ENCODE measurements around the gene CPT2. TPM values are rescaled to one million over a fixed set of nuclear protein-coding genes. Genes with fewer than 3 reads are reported as not detected.

Gene CPT2
- total and polyA plus RNA-seq, 2 of the 13 experiments (the other 11 are each of a cell fraction or from before 2014, with no cell fraction given): 12.6 to 14.6 TPM

DNA sequence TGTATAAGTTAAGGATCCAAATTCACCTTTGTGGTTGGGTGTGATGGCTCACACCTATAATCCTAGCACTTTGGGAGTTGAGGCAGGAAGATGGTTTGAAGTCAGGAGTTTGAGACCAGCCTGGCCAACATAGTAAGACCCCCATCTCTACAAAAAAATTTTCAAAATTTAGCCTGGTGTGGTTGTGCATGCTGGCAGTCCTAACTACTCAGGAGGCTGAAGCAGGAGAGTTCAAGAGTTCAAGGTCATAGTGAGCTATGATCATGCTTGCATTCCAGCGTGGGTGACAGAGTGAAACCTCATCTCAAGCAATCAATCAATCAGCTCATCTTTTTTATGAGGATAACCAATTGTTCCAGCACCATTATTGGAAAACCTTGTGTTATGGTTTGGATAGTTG, 37.7 kb upstream of the CPT2 start (continued):
- TF ChIP-seq, protein P1, sequence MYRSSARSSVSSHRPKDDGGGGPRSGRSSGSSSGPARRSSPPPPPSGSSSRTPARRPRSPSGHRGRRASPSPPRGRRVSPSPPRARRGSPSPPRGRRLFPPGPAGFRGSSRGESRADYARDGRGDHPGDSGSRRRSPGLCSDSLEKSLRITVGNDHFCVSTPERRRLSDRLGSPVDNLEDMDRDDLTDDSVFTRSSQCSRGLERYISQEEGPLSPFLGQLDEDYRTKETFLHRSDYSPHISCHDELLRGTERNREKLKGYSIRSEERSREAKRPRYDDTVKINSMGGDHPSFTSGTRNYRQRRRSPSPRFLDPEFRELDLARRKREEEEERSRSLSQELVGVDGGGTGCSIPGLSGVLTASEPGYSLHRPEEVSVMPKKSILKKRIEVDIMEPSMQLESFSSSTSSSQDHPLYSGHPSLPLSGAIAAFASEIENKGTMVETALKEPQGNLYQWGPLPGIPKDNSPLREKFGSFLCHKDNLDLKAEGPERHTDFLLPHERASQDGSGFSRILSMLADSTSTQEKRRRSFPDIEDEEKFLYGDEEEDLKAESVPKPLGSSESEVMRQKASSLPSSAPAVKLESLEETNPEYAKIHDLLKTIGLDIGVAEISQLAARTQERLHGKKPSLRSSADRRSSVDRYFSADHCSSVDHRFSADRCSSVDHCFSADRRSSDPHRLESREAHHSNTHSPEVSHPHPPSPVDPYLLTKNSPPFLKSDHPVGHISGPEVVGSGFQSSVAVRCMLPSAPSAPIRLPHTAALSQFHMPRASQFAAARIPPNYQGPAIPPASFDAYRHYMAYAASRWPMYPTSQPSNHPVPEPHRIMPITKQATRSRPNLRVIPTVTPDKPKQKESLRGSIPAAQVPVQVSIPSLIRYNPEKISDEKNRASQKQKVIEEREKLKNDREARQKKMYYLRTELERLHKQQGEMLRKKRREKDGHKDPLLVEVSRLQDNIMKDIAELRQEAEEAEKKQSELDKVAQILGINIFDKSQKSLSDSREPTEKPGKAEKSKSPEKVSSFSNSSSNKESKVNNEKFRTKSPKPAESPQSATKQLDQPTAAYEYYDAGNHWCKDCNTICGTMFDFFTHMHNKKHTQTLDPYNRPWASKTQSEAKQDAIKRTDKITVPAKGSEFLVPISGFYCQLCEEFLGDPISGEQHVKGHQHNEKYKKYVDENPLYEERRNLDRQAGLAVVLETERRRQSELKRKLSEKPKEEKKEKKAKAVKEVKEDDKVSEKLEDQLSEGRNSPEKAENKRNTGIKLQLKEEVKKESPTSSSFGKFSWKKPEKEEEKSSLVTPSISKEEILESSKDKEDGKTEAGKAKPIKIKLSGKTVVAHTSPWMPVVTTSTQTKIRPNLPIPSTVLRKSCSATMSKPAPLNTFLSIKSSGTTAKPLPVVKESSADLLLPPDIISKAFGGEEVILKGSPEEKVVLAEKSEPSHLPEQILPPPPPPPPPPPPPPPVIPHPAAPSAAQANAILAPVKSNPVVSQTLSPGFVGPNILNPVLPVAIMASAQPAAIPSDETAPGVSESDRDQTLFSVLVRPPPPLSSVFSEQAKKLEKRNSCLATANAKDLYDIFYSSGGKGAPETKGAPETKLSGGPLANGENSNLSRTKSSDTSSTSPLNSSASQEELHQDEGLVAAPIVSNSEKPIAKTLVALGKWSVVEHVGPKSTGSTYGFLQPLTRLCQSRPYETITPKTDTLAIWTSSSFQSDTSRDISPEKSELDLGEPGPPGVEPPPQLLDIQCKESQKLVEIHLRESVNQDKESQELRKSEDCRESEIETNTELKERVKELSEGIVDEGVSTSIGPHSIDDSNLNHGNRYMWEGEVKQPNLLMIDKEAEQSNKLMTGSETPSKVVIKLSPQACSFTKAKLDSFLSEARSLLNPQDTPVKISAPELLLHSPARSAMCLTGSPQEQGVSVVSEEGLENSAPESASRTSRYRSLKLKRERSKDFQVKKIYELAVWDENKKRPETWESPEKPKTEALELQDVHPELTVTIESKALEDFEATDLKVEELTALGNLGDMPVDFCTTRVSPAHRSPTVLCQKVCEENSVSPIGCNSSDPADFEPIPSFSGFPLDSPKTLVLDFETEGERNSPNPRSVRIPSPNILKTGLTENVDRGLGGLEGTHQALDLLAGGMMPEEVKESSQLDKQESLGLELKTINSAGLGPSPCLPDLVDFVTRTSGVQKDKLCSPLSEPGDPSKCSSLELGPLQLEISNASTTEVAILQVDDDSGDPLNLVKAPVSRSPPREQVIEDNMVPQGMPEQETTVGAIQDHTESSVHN (CRISPR knock-in tag; IDR thresholded peaks at IDR 0.05): no peak
- peak; percentile 27 for TF ChIP-seq SKI (IDR thresholded peaks at IDR 0.05; ENCODE audit: partially characterized antibody)
- TF ChIP-seq, protein P2, sequence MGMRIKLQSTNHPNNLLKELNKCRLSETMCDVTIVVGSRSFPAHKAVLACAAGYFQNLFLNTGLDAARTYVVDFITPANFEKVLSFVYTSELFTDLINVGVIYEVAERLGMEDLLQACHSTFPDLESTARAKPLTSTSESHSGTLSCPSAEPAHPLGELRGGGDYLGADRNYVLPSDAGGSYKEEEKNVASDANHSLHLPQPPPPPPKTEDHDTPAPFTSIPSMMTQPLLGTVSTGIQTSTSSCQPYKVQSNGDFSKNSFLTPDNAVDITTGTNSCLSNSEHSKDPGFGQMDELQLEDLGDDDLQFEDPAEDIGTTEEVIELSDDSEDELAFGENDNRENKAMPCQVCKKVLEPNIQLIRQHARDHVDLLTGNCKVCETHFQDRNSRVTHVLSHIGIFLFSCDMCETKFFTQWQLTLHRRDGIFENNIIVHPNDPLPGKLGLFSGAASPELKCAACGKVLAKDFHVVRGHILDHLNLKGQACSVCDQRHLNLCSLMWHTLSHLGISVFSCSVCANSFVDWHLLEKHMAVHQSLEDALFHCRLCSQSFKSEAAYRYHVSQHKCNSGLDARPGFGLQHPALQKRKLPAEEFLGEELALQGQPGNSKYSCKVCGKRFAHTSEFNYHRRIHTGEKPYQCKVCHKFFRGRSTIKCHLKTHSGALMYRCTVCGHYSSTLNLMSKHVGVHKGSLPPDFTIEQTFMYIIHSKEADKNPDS (CRISPR knock-in tag; IDR thresholded peaks at IDR 0.05): no peak
- peak; percentile 94 for TF ChIP-seq ZNF121 (CRISPR knock-in tag; IDR thresholded peaks at IDR 0.05)
- TF ChIP-seq HOXA3 (CRISPR knock-in tag; IDR thresholded peaks at IDR 0.05): peak; percentile 45; the same call in 1 of the 2 replicates
- TF ChIP-seq NR2F1 (CRISPR knock-in tag; IDR thresholded peaks at IDR 0.05): peak in 1 of 2 experiments; percentile 64; a peak in 2 of 4 replicates
- TF ChIP-seq FOSL2 (CRISPR knock-in tag; IDR thresholded peaks at IDR 0.05): peak; percentile 21; the same call in 1 of the 2 replicates
- TF ChIP-seq ZNF44 (CRISPR knock-in tag; IDR thresholded peaks at IDR 0.05): no peak
- TF ChIP-seq ZMYM4 (CRISPR knock-in tag; IDR thresholded peaks at IDR 0.05): no peak
- no peak for TF ChIP-seq ZSCAN9 (CRISPR knock-in tag; IDR thresholded peaks at IDR 0.05; ENCODE audit: borderline replicate concordance)
- no peak for TF ChIP-seq SOX13 (IDR thresholded peaks at IDR 0.05)
- TF ChIP-seq SOX13 (CRISPR knock-in tag; conservative IDR thresholded peaks at IDR 0.05 in 1 of 2, IDR thresholded peaks at IDR 0.05 in 1 of 2): 0 out of 4 replicates have a peak, but pooled peaks of 1 of the 2 experiments have one; percentile 9
- TF ChIP-seq MED8 (CRISPR knock-in tag; IDR thresholded peaks at IDR 0.05; ENCODE audit: insufficient replicate concordance): no peak
- peak; percentile 32; the same call in 1 of the 2 replicates for TF ChIP-seq SAP130 (CRISPR knock-in tag; IDR thresholded peaks at IDR 0.05; ENCODE audit: low read depth)
- TF ChIP-seq HNF4A (CRISPR knock-in tag; IDR thresholded peaks at IDR 0.05): peak; percentile 69
